GM21360 (cell line): ENCODE data around the gene MS4A4E.
A peak's percentile ranks its signal among the peaks of the same experiment; 100 is the strongest.
"Not testable (repeated sequence)": the region's sequence is repeated elsewhere in the genome, so short reads cannot be mapped to it uniquely, and the experiment has no call there.

Experiments
- ATAC-seq: cut with Tn5 transposase; IDR thresholded peaks from one replicate; pipeline ENCODE4 v1.9.1; 2021; ENCODE audit warnings: mild to moderate bottlenecking, moderate library complexity; ENCODE audit not compliant: unreplicated experiment

Gene MS4A4E

DNA sequence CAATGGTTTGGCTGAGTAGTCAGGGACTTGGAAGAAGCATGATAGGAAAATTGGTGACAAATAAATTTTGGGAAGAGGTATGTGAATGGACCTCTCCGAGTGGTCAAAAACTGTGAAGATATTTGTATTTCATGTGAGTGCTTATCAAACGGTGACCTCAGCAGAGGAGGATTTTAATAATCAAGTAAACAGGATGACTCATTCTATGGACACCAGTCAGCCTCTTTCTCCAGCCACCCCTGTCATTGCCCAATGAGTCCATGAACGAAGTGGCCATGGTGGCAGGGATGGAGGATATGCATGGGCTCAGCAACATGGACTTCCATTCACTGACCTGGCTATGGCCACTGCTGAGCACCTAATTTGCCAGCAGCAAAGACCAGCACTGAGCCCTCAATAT is 21.2 kb downstream of the MS4A4E start:
- no peak for ATAC-seq

DNA sequence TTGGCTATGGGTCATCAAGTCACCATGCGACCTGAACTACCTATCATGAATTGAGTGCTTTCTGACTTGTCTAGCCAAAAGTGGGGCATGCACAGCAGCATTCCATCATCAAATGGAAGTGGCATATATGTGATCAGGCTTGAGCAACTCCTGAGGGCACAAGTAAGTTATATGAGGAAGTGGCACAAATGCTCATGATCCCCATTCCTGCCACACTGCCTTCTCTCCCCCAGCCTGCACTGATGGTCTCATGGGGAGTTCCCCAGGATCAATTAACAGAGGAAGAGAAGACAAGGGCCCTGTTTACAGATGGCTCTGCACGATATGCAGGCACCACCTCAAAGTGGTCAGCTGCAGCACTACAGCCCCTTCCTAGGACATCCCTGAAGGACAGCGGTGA is 21.8 kb downstream of the MS4A4E start:
- no peak for ATAC-seq

DNA sequence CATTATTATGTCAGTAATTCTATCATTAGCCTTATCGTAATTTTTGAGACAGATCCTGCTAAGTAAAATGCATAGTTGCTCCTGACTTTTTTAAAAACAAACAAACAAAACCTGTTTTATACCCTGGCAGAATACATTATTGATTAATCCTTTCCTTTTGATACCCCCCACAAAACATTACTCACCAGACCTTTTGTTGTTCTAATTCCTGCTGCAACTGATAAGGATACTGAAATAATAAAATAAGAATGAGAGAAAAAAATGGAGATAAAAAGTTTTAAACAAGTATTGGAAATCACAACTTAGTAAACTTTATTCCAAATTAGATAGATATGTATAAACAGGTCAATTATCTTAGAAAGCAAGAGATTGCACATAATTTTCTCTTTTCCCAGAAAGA is 28.6 kb downstream of the MS4A4E start:
- ATAC-seq, result no peak

DNA sequence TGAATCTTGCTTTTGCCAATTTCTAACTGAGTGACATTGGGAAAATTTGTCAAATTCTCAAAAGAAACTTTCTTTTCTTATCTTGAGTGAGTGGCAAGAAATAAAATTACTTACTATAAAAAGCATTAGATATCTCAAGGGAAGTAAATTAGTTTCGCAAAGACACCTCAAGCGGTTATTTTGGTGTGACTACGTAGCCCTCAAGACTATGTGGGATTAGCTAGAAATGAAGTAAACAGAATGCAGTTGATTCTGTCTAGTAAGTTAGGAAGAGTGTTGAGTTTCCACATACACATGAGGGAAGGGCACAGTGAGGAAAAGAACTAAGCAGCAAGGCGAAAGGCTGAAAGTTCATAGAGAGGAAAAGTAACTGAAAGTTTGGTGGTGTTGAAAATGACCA is 31.7 kb downstream of the MS4A4E start:
- ATAC-seq, result no peak

DNA sequence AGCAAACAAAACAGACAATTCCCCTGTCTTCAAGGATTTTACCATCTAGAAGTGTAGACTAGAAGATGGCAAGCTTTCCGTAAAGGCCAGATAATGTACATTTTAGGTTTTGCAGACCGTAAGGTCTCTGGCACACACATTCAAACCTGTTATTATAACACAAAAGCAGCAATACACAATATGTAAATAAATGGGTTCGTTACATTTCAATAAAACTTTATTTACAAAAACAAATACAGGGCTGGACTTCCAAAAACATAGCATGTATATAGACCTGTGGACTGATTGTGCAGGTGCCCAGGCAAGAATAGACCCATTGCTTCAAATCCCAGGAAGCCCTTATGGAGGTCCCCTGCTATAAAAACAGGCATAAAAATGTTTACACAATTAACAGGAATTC is 33.0 kb downstream of the MS4A4E start:
- no peak for ATAC-seq

DNA sequence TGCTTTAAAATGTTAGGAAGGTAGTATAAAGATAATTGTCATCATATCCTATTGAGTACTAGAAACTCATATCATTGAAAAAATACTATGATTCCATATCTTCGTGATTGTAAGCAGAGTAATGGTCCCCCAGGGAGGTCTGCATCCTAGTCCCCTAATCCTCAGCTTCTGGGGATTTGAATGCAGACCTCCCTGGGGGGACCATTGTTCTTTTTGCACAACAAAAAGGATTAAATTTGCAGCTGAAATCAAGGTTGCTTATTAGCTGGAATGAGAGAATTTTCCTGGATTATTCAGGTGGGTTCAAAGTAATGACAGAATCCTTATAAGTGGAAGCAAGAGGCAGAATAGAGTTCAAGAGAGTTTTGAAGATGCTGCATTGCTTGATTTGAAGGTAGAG is 34.0 kb downstream of the MS4A4E start:
- ATAC-seq, result no peak

DNA sequence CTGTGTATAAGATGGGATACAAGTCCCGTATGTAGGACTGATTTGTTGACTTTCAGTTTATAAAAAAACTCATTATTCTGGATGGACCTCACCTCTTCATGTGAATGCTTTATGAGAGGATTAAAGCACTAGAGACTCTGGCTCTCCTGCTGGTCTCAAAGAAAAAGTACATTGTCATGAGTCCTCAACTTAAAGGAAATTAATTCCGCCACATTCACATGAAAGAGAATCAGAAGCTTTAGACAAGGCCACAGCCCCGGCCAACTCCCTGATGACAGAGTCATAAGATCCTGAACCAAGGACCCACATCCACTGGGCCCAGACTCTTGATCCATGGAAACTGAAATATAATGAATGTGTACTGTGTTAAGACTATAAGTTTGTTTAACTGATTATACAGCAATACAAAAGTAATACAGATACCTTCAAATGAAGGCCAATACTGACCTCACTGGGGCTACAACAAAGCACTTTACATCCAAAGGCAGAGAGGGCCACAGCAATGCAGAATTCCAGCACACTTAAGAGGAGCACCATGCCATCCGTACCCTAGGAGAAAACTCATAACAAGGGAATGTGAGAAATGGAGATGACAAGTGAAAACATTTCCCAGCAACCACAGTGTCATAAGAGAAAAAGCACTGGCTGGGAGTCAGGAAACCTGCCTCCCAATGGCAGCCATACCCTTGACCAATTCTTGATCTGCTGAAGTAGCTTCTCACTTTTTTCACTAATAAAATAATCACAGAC is 34.6 kb downstream of the MS4A4E start:
- ATAC-seq, result no peak

DNA sequence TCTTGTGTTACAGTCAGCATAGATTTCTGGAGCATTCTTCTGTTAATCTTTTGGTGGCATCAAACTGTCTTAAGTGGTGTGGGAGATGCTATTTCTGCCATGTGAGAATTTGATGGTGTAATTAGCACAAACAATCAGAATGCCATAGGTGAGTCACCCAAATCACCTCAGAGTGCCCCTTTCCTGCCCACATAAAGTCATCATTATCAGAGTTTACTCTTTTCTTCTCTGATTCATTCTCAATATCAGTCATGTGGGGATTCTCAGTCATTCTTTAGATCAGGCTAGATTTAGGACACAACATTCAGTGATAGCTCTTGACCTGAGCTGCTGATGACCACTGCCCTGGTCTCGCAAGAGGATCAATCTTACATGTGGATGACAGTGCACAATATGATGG is 36.3 kb downstream of the MS4A4E start:
- ATAC-seq, result no peak

DNA sequence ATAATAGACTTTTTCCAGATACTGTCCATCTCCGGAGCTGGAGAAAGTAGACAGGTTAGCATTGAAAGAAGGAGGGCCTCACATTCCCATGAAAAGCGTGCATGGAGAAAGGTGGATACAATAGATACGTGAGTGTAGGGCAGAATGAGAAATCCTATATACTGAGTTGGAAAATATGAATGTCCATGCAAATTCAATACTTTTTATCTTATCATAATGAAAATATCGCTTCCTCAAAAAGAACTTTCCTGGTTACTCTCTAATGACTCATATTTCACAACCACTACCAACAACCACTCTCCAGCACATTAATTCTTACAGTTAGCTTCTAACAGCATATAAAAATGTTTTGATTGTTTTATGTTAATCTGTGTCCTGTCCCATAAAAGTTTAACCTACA is 38.0 kb downstream of the MS4A4E start:
- ATAC-seq, result peak; percentile 66

DNA sequence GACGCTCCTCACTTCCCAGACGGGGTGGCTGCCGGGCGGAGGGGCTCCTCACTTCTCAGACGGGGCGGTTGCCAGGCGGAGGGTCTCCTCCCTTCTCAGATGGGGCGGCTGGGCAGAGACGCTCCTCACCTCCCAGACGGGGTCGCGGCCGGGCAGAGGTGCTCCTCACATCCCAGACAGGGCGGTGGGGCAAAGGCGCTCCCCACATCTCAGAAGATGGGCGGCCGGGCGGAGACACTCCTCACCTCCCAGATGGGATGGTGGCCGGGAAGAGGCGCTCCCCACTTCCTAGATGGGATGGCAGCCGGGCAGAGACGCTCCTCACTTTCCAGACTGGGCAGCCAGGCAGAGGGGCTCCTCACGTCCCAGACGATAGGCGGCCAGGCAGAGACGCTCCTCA is 41.6 kb downstream of the MS4A4E start:
- ATAC-seq, result not testable (repeated sequence)

DNA sequence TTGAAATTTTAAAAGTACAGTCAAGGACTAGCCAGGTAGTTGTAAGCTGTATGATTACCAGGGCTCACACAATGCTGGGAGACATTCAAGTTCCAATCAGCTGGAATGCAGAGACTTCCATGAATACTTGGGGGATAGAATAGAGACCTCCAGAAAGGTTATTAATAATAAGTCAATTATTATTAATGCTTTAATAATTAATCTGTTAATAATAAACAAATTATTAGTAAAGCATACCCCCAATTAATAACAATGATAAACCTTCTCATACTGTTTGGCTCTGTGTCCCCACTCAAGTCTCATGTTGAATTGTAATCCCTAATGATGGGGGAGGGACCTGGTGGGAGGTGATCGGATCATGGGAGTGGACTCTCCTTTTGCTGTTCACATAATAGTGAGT is 45.5 kb downstream of the MS4A4E start:
- no peak for ATAC-seq

DNA sequence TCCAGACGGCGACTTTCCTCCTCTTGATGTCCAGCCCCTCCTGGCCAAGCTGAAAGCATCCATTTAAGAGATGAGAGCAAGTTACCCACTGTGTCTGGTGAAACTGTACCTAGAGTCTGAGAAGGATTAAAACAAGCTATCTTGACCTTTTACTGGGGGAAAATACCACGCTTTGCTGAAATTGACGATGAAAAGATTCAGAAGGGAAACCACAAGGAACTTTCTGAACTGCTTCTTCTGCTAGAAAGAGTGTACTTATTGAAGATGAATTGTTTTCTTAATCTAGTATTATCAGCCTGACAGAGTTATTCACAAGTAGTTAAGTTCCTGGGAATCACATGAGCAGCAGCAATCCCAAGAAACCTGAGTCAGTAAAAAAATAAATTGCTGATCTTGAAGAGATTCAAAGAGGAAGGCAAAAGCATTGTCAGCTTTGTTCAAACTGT is 47.0 kb downstream of the MS4A4E start:
- no peak for ATAC-seq

DNA sequence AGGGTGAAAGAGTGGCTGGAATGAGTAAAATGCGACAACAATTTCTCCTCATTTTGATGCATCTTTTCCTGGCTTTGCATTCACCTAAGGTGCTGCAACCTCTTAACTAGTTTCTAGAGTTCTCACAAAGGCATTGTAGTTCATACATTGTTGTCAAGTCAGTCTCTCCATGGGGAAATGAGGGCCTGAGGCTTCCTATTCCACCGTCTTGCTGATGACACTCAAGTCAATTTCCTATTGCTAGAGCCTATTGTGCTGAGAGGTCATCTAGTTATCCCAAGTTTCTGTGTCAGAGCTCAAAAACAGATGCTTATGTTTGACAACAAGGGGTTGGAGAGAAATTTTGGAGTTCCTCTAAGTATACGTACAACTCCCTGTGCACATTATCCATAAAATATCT is 48.4 kb downstream of the MS4A4E start:
- ATAC-seq, result no peak

DNA sequence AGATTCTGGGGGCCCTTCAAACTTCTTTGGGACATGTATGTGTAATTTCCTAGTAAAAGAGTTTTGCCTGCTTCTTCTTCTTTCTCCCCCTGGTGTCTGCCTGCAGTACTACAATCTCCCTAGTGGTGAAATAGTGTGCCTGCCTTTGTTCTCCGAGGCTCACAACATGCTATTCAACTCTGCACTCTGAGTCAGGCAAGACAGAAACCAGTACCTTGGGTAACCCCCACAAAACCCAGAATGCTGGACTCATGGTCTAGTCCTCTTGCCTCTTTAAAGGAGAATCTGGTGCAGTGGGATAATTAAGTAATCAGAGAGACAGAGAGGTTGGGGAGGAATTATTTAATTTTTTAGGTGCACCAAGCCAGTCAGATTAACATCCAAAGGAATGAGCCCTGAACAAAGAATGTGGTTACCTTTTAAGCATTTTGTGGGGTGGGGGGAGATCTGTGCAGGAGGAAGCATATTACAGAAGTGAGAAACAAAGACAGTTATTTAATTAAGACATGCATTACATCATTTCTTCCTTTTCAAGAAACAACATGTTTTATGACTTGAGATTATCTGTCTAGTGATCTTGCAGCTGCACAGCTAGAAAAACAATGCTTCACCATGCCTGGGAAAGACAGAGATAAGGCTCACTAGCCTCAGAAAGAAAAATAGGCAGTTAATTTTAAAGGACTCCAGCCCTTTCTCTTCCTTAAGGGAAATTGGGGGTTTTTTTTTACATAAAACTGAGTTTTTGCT is 49.1 kb downstream of the MS4A4E start:
- peak; percentile 91 for ATAC-seq

DNA sequence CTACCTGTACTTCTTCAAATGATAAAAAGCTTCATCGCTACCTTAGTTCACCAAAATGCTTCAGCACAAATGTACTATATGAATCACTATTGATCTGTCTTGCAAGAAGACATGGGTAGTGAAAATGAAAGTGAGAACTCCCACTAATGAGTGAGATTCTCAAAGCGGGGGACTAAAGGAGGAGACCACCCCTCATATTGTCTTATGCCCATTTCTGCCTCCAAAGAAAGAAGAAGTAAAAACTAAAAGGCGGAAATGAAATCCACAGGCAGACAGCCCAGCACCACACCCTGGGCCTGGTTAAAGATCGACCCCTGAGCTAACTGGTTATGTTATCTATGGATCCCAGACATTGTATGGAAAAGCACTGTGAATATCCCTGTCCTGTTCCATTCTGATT is 50.4 kb downstream of the MS4A4E start:
- ATAC-seq, result not testable (repeated sequence)

DNA sequence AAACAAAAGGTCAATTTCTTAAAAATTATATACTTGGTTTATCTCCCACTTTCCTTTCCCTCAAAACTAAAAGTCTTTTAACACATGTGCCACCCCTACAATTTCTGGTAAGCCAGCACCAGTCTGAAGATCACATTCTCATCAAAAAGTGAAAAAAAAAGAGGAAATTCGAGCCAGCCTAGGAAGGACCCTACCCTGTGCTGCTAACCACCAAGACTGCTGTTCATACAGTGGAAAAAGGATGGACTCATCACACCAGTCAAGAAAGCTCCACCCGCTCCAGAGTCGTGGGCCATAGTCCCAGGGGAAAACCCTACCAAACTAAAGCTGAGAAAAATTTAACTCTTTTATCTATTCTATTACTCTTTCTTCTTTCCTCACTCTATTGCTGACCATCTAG is 54.5 kb downstream of the MS4A4E start:
- not testable (repeated sequence) for ATAC-seq

DNA sequence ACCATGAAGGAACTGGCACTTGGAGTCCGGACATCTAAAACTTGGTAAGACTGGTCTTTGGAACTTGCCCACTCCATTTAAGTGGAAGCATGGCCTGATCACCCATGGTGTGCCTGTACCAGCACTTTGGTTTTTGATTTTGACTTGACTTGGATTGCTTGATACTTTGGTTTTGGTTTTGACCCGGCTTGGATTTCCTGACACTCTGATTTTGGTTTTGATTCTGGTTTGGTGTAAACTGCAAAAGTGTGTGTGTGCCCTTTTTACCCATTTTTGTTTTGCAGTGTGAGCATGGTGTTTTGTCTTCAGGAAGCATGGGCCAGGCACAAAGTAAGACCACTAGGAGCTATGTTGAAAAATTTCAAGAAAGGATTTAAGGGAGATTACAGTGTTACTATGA is 56.8 kb downstream of the MS4A4E start:
- not testable (repeated sequence) for ATAC-seq

DNA sequence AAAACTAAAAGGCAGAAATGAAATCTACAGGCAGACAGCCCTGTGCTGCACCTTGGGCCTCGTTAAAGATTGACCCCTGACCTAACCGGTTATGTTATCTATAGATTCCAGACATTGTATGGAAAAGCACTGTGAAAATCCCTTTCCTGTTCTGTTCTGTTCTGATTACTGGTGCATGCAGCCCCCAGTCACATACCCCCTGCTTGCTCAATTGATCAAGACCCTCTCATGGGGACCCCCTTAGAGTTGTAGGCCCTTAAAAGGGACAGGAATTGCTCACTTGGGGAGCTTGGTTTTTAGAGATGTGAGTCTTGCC is 57.5 kb downstream of the MS4A4E start:
- not testable (repeated sequence) for ATAC-seq

DNA sequence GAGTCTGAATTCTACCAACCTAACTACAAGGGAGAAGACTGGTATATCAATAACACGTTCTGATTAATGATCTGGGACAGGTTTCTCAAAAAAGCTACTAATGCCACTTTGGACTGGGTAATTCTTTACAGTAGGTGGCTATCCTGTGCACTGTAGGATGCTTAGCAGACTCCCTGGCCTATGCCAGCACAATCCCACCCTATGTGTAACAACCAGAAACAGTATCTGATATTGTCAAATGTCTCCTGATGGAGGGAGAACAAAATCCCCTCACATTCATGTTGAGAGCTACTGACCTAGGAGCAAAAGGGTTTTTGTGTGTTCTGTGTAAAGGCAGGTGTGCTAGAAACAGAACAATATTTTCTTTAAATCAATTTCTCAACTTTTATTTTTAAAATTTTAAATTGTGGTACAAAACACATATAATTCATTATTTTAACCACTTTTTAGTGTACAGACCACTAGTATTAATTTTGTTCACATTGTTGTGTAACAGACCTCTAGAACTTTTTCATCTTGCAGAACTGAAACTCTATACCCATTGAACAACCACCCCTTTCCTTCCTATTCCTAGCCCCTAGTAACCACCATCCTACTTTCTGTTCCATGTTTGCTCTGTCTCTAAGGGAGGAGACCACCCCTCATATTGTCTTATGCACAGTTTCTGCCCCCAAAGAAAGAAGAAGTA is 58.0 kb downstream of the MS4A4E start:
- ATAC-seq, result peak; percentile 57

DNA sequence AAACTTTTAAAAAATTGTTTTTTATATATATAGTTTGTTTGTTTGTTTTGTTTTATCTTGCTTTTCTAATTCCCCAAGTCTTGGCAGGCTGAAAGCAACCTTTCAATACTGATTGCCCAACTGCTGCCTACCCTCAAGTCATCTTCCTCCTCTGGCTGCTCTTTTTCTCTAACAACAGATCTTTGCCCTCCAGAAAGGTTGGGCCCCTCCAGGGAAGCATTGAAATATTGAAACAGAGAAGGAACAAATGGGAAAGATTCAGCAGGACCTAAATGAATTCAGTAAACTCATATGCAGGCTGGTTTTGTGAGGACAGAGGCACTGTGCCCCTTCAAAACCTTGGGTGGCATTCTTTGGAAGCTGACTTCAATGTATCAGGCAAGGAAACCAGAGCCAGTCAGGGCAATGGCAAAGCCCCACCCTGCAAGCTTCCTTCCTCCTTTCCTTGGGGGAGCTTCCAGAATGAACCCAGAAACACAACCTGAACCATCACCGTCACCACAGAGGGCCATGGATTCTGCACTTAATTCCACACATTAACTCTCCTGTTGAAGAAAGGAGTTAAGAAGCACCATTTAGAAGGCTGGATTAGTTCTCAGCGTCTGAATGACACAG is 59.2 kb downstream of the MS4A4E start:
- no peak for ATAC-seq

DNA sequence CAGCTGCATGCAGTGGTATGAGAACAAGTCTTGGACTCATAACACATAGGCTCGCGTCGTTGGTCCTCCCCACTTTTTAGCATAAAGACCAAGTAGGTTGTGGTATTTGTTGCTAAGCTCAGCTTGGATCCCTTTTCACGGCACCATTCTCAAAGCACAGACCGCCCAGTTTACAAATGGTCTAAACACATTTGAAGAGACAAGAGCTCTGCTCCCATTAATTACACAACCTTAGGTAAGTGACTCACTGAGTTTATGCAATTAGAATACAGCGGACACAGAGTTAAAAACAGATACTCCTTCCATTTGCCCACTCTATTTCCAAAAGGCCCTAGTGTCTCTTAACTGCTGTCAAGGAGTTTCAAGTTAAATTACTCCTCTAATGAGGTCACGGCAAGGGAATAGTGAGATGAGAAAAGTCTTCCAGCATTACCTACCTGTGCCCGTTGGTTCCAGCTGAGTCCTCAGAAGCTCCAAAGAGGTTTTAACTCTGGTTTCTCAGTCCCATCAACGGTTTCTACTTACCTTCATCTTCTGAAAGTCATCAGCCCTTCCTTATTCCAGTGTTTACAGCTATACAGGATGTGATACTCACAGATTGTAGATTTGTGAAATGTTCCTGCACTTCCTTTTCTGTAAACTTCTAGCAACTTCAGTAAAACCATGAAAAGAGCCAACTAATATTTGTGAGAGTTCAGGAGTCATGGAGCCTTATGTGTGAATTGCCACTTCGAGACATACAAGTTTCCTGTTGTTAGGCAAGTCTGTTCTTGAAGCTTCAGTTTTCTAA is 60.2 kb downstream of the MS4A4E start, which contains the start of gene MS4A6A:
TSS of gene MS4A6A (minus strand) at position 543 of the 790 bp plus-strand sequence. CDS start 1,356 bp downstream, outside the sequence.
- ATAC-seq, result no peak
